ENCODE data around the gene TFAP2E. TPM values are rescaled to one million over a fixed set of nuclear protein-coding genes. Genes with fewer than 3 reads are reported as not detected.

Gene TFAP2E
- total RNA-seq, 2 donors from 2014 or later: not detected

- TF ChIP-seq, protein P1, sequence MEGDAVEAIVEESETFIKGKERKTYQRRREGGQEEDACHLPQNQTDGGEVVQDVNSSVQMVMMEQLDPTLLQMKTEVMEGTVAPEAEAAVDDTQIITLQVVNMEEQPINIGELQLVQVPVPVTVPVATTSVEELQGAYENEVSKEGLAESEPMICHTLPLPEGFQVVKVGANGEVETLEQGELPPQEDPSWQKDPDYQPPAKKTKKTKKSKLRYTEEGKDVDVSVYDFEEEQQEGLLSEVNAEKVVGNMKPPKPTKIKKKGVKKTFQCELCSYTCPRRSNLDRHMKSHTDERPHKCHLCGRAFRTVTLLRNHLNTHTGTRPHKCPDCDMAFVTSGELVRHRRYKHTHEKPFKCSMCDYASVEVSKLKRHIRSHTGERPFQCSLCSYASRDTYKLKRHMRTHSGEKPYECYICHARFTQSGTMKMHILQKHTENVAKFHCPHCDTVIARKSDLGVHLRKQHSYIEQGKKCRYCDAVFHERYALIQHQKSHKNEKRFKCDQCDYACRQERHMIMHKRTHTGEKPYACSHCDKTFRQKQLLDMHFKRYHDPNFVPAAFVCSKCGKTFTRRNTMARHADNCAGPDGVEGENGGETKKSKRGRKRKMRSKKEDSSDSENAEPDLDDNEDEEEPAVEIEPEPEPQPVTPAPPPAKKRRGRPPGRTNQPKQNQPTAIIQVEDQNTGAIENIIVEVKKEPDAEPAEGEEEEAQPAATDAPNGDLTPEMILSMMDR (IDR thresholded peaks at IDR 0.05): no peak
- no peak for TF ChIP-seq POLR2A (IDR thresholded peaks at IDR 0.05)
- intact Hi-C loops (cut with DNase I): no loop called here
- WGBS, 2 donors: 90 to 92% methylated on average over 1 of the region's 1 CpG
- no peaks in the 10 kb centered on the region for H3K9me3 ChIP-seq
- ATAC-seq (no peak), DNase-seq (no peak)
- H3K36me3 ChIP-seq (replicated peaks in 1 of 2; ENCODE audit: insufficient read depth in 1 of 2, low read depth in 2 of 2): no peaks in the 10 kb centered on the region
- no peak overlapping the region for H3K4me3 ChIP-seq
- H3K27ac ChIP-seq: no peak overlapping the region
- peaks cover 29% of the 10 kb centered on the region for H3K4me1 ChIP-seq
- H3K27me3 ChIP-seq: no peaks in the 10 kb centered on the region
Measured at GRCh38 chr1:35537806-35538205, 35.3 kb upstream of the TFAP2E start.

- 75 to 77% methylated on average over 6 of the region's 6 CpGs for WGBS, 2 donors
- TF ChIP-seq, protein P1 (IDR thresholded peaks at IDR 0.05): no peak
- TF ChIP-seq POLR2A (IDR thresholded peaks at IDR 0.05): no peak
- H3K9me3 ChIP-seq: no peaks in the 10 kb centered on the region
- no peak overlapping the region for H3K4me3 ChIP-seq
- no peaks in the 10 kb centered on the region for H3K27me3 ChIP-seq
- ATAC-seq (no peak), DNase-seq (peak in 1 of 4 donors; percentile 34)
- intact Hi-C loops (cut with DNase I): no loop called here
- H3K27ac ChIP-seq: peak overlapping the region in 2 of 4 donors; percentile 25 to 29
- no peaks in the 10 kb centered on the region for H3K36me3 ChIP-seq (replicated peaks in 1 of 2; ENCODE audit: insufficient read depth in 1 of 2, low read depth in 2 of 2)
- H3K4me1 ChIP-seq: peaks cover 36% of the 10 kb centered on the region
Measured at GRCh38 chr1:35539073-35539823, 33.9 kb upstream of the TFAP2E start.

- no peak for DNase-seq
- WGBS, 2 donors: 28 to 52% methylated on average over 1 of the region's 1 CpG
- no peaks in the 10 kb centered on the region for H3K36me3 ChIP-seq (replicated peaks in 1 of 2; ENCODE audit: insufficient read depth in 1 of 2, low read depth in 2 of 2)
- H3K27me3 ChIP-seq: no peaks in the 10 kb centered on the region
- ATAC-seq: no peak
- intact Hi-C loops (cut with DNase I): no loop called here
- H3K4me1 ChIP-seq: peaks cover 40% of the 10 kb centered on the region
- no peaks in the 10 kb centered on the region for H3K9me3 ChIP-seq
- TF ChIP-seq, protein P1 (IDR thresholded peaks at IDR 0.05): no peak
- TF ChIP-seq POLR2A (IDR thresholded peaks at IDR 0.05): no peak
- peak overlapping the region in 1 of 4 donors; percentile 29 for H3K27ac ChIP-seq
- no peak overlapping the region for H3K4me3 ChIP-seq
Measured at GRCh38 chr1:35539824-35540261, 33.3 kb upstream of the TFAP2E start.

GRCh38 chr1:35544976-35545375, 28.1 kb upstream of the TFAP2E start:
- H3K36me3 ChIP-seq (replicated peaks in 1 of 2; ENCODE audit: insufficient read depth in 1 of 2, low read depth in 2 of 2): peaks cover 0 to 2% of the 10 kb centered on the region in 2 donors
- no peak overlapping the region for H3K27ac ChIP-seq
- no peak for TF ChIP-seq POLR2A (IDR thresholded peaks at IDR 0.05)
- TF ChIP-seq, protein P1 (IDR thresholded peaks at IDR 0.05): peak in 6 of 7 experiments; percentile 25 to 51 (median 40)
- H3K4me3 ChIP-seq: no peak overlapping the region
- DNase-seq (peak; percentile 58 to 75 (median 74)), ATAC-seq (peak; percentile 72)
- H3K9me3 ChIP-seq: no peaks in the 10 kb centered on the region
- H3K4me1 ChIP-seq: peaks cover 38% of the 10 kb centered on the region
- H3K27me3 ChIP-seq: no peaks in the 10 kb centered on the region
- intact Hi-C loops (cut with DNase I): no loop called here
- 66 to 67% methylated on average over 3 of the region's 3 CpGs for WGBS, 2 donors

GRCh38 chr1:35546614-35547013, 26.5 kb upstream of the TFAP2E start:
- 97% methylated on average over 1 of the region's 1 CpG for WGBS, 2 donors
- ATAC-seq (no peak), DNase-seq (no peak)
- no peaks in the 10 kb centered on the region for H3K27me3 ChIP-seq
- H3K27ac ChIP-seq: no peak overlapping the region
- intact Hi-C loops (cut with DNase I): no loop called here
- TF ChIP-seq, protein P1 (IDR thresholded peaks at IDR 0.05): no peak
- no peak for TF ChIP-seq POLR2A (IDR thresholded peaks at IDR 0.05)
- H3K4me3 ChIP-seq: no peak overlapping the region
- H3K36me3 ChIP-seq (replicated peaks in 1 of 2; ENCODE audit: insufficient read depth in 1 of 2, low read depth in 2 of 2): peaks cover 0 to 7% of the 10 kb centered on the region in 2 donors
- no peaks in the 10 kb centered on the region for H3K9me3 ChIP-seq
- H3K4me1 ChIP-seq: peaks cover 37% of the 10 kb centered on the region

Measured in body of pancreas (tissue), 4 donors.